ENCODE measurements around the gene KIAA0232.

DNA sequence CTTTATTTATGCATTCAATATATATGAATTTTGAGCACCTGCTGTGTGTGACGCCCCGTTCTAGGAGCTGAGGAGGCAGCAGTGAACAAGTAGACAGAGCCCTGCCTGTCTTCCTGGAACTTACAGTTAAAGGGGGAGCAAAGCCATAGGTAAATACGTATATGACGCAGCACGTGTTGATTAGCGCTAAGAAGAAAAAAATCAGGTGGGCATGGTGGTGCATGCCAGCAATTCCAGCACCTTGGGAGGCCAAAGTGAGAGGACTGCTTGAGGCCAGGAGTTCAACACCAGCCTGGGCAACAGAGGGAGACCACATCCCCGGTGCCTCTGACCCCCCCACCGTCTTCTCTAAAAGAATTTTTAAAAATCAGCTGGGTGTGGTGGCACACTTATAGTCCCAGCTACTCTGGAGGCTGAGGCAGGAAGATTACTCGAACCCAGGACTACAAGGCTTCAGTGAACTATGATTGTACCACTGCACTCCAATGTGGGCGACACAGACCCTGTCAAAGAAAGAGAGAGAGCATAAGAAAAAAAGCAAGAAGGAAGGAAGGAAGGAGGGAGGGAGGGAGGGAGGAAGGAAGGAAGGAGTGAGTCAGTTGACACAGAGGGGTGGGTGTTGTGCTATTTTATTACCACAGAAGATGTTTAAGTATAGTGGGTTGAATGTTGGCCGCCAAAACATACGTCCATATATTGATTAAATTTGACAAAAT lies 5.4 kb upstream of the KIAA0232 start:
- TF ChIP-seq CTCF (IDR thresholded peaks at IDR 0.05; ENCODE audit: low read depth, low read length) (no peak), POLR2A (IDR thresholded peaks at IDR 0.05; ENCODE audit: extremely low read depth, insufficient read length) (no peak), MYC (IDR thresholded peaks at IDR 0.05; ENCODE audit: low read depth, low read length) (no peak)
- TF ChIP-seq, protein P1, sequence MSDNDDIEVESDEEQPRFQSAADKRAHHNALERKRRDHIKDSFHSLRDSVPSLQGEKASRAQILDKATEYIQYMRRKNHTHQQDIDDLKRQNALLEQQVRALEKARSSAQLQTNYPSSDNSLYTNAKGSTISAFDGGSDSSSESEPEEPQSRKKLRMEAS (IDR thresholded peaks at IDR 0.05; ENCODE audit: low read depth, low read length): no peak

Data from NB4 (cell line).